T-cell (primary cell): ENCODE measurements around the gene HOXC10. TPM values are rescaled to one million over a fixed set of nuclear protein-coding genes. Genes with fewer than 3 reads are reported as not detected.

ENCODE experiments used
- ATAC-seq, 4 experiments: fragments of 200-7000 bp in 3 of 4; fragments of 150-1000 bp in 1 of 4; cut with Tn5 transposase; replicated peaks in 1 of 4; 1 replicate in 3 of 4; 2 replicates in 1 of 4; pipeline ENCODE4 v1.10.0; 2021; ENCODE audit warnings: moderate library complexity in 3 of 4, mild to moderate bottlenecking in 2 of 4, moderate number of reproducible peaks in 1 of 4
- CTCF ChIA-PET, 2 donors: fragments of 300-600 bp; sonication (Branson Sonifier 250); formaldehyde crosslinking; loops; one replicate each; lab custom pipeline; 2022; ENCODE audit warnings: antibody characterized with exemption in 2 of 2; lab: Charles Lee
- POLR2A ChIA-PET, 2 donors: fragments of 300-600 bp; sonication (Branson Sonifier 250); formaldehyde crosslinking; loops; one replicate each; lab custom pipeline; 2022; ENCODE audit warnings: antibody characterized with exemption in 2 of 2; lab: Charles Lee
- DNase-seq, 35 experiments: peaks; one replicate each; pipeline versions ENCODE4 v3.0.0 to v3.0.0-alpha.2; 2013 to 2023
- H3K27ac ChIP-seq: one replicate; pipeline ENCODE4 v1.5.1; 2013; ENCODE audit warnings: low read length
- H3K27me3 ChIP-seq, 2 experiments: replicated peaks in 1 of 2; 1 replicate in 1 of 2; 2 replicates in 1 of 2; pipeline versions ENCODE4 v1.6.1 to v1.7.0; 2013; ENCODE audit warnings: low read length in 1 of 2, mixed read lengths in 1 of 2; ENCODE audit not compliant: control insufficient read depth in 2 of 2, insufficient read depth in 2 of 2; ENCODE audit errors: extremely low read depth in 1 of 2
- H3K36me3 ChIP-seq, 2 donors: 1 replicate in 1 of 2; 2 replicates in 1 of 2; pipeline versions ENCODE4 v1.6.1 to v1.7.0; 2013; ENCODE audit warnings: low read length in 1 of 2; ENCODE audit not compliant: control insufficient read depth in 2 of 2, insufficient read depth in 1 of 2; ENCODE audit errors: extremely low read depth in 1 of 2
- H3K4me1 ChIP-seq, 2 experiments: 1 replicate in 1 of 2; 2 replicates in 1 of 2; pipeline versions ENCODE4 v1.6.1 to v1.7.0; 2013; ENCODE audit warnings: low read length in 2 of 2, mixed read lengths in 1 of 2; ENCODE audit not compliant: insufficient read depth in 2 of 2, control insufficient read depth in 1 of 2; ENCODE audit errors: extremely low read depth in 1 of 2
- H3K4me3 ChIP-seq, 2 donors: 1 replicate in 1 of 2; 2 replicates in 1 of 2; pipeline versions ENCODE4 v1.5.1 to v1.7.0; 2013; ENCODE audit warnings: mild to moderate bottlenecking in 2 of 2, low read length in 1 of 2, moderate library complexity in 1 of 2; ENCODE audit not compliant: control insufficient read depth in 1 of 2; ENCODE audit errors: extremely low read depth in 1 of 2
- H3K9me3 ChIP-seq: 2 replicates; pipeline ENCODE4 v1.7.0; 2013
- H3K27ac Mint-ChIP-seq, 2 donors: one replicate each; pipeline ENCODE4 v1.8.0; 2020 to 2021; ENCODE audit warnings: mild to moderate bottlenecking in 2 of 2, mixed read lengths in 2 of 2
- H3K27me3 Mint-ChIP-seq, 2 donors: one replicate each; pipeline ENCODE4 v1.8.0; 2021 to 2022; ENCODE audit warnings: mixed read lengths in 2 of 2
- H3K36me3 Mint-ChIP-seq: one replicate; pipeline ENCODE4 v1.8.0; 2021; ENCODE audit warnings: mixed read lengths
- H3K4me1 Mint-ChIP-seq, 3 donors: one replicate each; pipeline ENCODE4 v1.8.0; 2020 to 2022; ENCODE audit warnings: mixed read lengths in 3 of 3, mild to moderate bottlenecking in 1 of 3
- H3K4me3 Mint-ChIP-seq, 3 donors: one replicate each; pipeline ENCODE4 v1.8.0; 2020 to 2022; ENCODE audit warnings: mild to moderate bottlenecking in 3 of 3, mixed read lengths in 3 of 3, moderate library complexity in 3 of 3
- H3K9me3 Mint-ChIP-seq, 3 donors: one replicate each; pipeline ENCODE4 v1.8.0; 2020 to 2022; ENCODE audit warnings: mixed read lengths in 3 of 3
- WGBS: methylation state at CpG from one replicate; pipeline ENCODE4 v1.1.5; 2013; ENCODE audit warnings: missing lambda C conversion rate; ENCODE audit not compliant: insufficient coverage; 5-methylcytosine and 5-hydroxymethylcytosine counted together
- total RNA-seq, 35 experiments: library from RNA in 6 of 35; stranded (reverse) in 6 of 35; fragments of 120-200 nt in 1 of 35; gene quantifications; one replicate each; pipeline versions ENCODE4 v1.2.1 to v1.2.4 and lab custom pipeline; 2013 to 2026

The HOXC10 gene
- total RNA-seq, 5 donors from 2014 or later (not counting 1 experiment from before 2014, with no cell fraction given), result 0.30 TPM; not detected in 4

DNA sequence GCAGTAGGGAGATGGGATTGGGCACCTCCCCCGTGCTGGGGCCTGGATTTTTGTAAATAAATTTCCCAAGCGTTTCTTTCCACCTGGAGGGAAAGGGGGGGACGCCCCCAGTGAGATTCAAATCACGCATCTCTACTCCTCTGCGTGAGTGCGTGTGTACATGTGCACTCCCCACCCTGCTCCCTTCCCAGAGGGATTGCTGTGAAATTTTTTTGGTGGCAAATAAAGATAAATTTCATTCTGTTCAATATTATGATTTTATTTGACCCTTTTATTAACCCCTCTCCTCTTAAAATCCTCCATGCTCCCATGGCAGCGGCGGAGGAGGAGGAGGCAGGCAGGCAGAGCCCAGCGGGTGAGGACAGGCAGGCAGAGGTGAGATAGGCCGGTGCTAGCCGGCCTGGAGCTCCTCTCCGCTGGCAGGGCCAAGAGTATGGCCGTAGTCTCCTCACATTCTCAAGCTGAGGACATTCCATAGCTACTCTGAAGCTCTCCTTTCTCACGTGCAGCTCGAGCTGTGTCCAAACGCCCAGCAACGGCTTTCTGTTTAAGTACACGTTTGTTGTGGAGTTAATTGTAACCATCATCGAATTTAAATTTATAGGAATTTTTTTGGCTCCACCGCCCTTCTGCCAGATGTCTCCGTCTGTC, 8.6 kb upstream of the HOXC10 start:
- no peak overlapping the region for H3K27ac ChIP-seq
- peak overlapping the region in 1 of 3 donors; percentile 74 for H3K4me3 Mint-ChIP-seq
- no peaks in the 10 kb centered on the region for H3K9me3 Mint-ChIP-seq
- peak overlapping the region in 1 of 2 donors; percentile 40 for H3K27ac Mint-ChIP-seq
- H3K27me3 ChIP-seq, result peaks cover 29 to 97% of the 10 kb centered on the region in 2 experiments
- ChIA-PET POLR2A (no interaction called here), CTCF (interaction anchor here (0.5 to 0.7 kb wide), 3 partner anchors 9 to 496 kb away, joined by 3 to 8 read pairs (median 3); partner anchors contain the start of gene HOXC10 (in 1 of the 2))
- no peaks in the 10 kb centered on the region for H3K36me3 ChIP-seq
- no peak for ATAC-seq
- no peak overlapping the region for H3K4me3 ChIP-seq
- no peak for DNase-seq
- peaks cover 7% of the 10 kb centered on the region for H3K36me3 Mint-ChIP-seq
- H3K4me1 Mint-ChIP-seq, result peaks cover 16 to 31% (median 27%) of the 10 kb centered on the region in 3 donors
- WGBS, result 20% methylated on average over 7 of the region's 21 CpGs
- H3K27me3 Mint-ChIP-seq, result peaks cover 81 to 87% of the 10 kb centered on the region in 2 donors
- no peaks in the 10 kb centered on the region for H3K9me3 ChIP-seq
- H3K4me1 ChIP-seq, result peaks cover 5 to 46% of the 10 kb centered on the region in 2 experiments

DNA sequence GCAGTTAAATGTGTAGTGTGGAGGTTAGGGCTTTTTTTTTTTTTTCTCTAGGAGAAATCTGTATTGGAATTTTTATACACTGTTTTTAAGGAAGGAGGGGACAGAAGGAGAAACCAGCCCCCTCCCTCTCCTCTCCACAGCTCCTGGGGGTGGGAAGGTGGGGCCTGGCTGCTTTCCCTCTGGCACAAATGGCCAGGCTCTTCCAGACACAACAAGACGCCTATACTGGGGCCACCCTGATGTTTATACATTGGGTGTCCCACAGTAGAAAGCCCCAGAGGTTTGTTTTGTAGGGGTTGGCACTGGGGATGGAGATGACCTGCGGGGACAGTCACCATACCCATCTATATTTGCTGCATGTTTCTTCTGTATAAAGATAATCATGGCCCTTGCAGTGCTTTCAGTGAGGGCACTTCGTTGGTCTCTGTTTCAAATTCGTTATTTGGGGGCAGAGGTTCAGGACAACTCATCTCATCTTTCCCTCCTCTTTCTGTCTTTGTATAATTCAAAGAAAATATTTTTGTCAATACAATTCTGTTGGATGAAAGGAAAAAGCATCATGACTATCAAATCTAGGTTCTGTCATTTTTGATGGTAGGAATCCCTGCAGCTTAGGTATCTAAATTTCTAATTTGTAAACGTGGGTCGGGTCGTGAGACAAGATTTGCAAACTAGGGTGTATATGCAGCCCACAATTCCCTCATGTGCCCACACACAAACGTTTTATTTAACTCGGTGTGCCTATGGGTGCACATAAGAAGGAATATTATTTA, 7.9 kb upstream of the HOXC10 start:
- H3K4me3 Mint-ChIP-seq, result no peak overlapping the region

DNA sequence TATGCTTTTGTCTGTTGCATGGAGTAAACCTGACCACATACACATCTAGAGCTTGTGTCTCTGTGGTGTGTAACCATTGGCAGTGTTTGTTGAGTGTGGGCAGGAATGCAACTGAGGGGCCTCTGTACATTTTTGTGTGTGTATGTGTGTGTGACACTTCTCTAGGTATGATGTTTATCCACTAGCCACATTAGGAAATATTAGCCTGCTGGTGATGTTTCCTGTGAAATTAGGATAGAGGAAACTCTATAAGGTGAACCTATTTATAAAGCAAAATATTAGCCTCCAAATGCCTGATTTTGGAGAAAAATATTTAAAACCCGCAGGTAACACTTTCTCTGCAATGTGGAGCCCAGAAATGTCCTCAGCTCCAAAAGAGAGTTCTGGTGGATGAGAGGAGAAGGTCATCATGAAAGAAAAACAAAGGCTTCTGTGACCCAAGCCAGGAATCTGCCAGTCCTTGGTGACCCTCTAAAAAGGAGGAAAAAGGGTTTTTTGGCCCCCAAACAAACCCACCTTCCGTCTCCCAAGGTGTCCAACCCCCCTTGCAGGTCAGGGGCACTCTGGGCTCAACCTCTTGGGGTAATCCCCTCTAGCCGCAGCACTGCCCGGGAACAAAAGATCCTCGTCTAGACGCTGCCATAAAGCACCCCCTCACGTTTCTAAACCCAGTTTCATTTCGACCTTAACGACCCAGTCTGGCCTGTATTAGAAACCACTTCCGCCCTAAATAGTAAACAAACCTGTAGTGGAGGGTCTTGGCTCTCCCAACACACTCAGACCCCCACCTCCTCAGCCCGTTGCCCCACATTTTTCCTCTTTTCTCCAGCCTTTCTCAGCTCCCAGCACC, 7.1 kb upstream of the HOXC10 start:
- Histone ChIP-seq H3K9me3 (no peaks in the 10 kb centered on the region), H3K36me3 (no peaks in the 10 kb centered on the region), H3K4me3 (no peak overlapping the region), H3K27me3 (peaks cover 17 to 97% of the 10 kb centered on the region in 2 experiments), H3K4me1 (peaks cover 5 to 48% of the 10 kb centered on the region in 2 experiments), H3K27ac (no peak overlapping the region)
- Mint-ChIP-seq H3K27ac (no peak overlapping the region), H3K36me3 (peaks cover 6% of the 10 kb centered on the region), H3K4me3 (no peak overlapping the region), H3K9me3 (no peaks in the 10 kb centered on the region), H3K27me3 (peaks cover 78 to 86% of the 10 kb centered on the region in 2 donors), H3K4me1 (peaks cover 15 to 31% (median 26%) of the 10 kb centered on the region in 3 donors)
- ChIA-PET CTCF (no interaction called here), POLR2A (no interaction called here)
- ATAC-seq, result no peak
- 0% methylated on average over 2 of the region's 11 CpGs for WGBS
- no peak for DNase-seq

More for the DNA sequence above, 7.9 kb upstream of the HOXC10 start:
- Mint-ChIP-seq H3K9me3 (no peaks in the 10 kb centered on the region), H3K4me1 (peaks cover 16 to 31% (median 27%) of the 10 kb centered on the region in 3 donors), H3K36me3 (peaks cover 7% of the 10 kb centered on the region), H3K27me3 (peaks cover 78 to 87% of the 10 kb centered on the region in 2 donors), H3K27ac (peak overlapping the region in 1 of 2 donors; percentile 36)
- Histone ChIP-seq H3K4me3 (no peak overlapping the region), H3K36me3 (no peaks in the 10 kb centered on the region), H3K4me1 (peaks cover 5 to 47% of the 10 kb centered on the region in 2 experiments), H3K27ac (no peak overlapping the region), H3K9me3 (no peaks in the 10 kb centered on the region), H3K27me3 (peaks cover 24 to 97% of the 10 kb centered on the region in 2 experiments)
- ATAC-seq, result no peak
- ChIA-PET POLR2A (no interaction called here), CTCF (interaction anchor here (0.5 to 0.7 kb wide), 2 partner anchors 20 to 495 kb away, joined by 3 read pairs; no protein-coding TSS in a partner anchor)
- WGBS, result 20% methylated on average over 1 of the region's 9 CpGs
- DNase-seq, result no peak

DNA sequence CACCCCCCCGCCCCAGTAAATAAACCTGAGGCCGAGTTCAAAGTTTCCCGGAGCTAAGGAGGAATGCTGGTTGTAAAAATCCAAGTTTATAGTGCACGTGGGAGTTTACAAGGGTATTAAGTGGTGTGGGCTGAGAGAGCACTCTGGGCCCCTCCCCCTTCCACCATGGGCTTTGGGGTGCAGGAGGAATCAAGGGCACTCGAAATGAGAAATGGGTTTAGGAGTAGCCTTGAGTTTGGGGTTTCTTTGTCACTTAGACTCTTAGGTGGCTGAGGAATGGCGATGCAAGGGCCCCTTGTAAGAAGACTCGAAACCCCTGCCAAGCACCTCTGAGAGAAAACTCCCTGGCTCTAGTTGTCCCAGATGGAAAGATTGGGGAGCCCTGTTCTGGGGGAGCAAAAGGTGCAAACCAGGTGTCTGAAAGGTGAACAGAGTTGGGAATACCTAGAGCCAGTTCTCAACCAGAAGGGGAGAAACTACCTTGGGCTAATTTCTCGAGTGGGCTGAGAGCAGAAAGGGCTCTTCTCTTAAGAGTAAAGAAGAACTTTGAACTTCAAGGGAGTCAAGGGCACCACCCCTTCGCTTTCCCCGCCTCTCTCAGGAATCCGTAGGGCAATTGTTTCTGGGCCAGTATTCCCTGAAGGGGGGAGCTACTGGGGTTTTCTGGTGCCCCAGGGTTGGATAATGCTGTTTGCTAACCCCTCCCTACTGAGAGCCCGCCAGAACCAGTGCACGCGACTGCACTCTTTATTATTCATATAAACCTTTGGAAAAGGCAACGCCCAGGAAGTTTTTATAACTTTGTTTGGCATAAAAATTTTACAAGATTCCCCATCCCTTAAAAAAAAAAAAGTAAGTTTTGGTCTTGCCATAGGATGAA, 6.2 kb upstream of the HOXC10 start:
- Mint-ChIP-seq H3K4me1 (peaks cover 11 to 27% (median 19%) of the 10 kb centered on the region in 3 donors), H3K36me3 (no peaks in the 10 kb centered on the region), H3K27ac (no peak overlapping the region), H3K27me3 (peaks cover 79 to 88% of the 10 kb centered on the region in 2 donors), H3K4me3 (no peak overlapping the region), H3K9me3 (no peaks in the 10 kb centered on the region)
- Histone ChIP-seq H3K27me3 (peaks cover 19 to 97% of the 10 kb centered on the region in 2 experiments), H3K4me1 (peaks cover 5 to 43% of the 10 kb centered on the region in 2 experiments), H3K9me3 (no peaks in the 10 kb centered on the region), H3K27ac (no peak overlapping the region), H3K36me3 (no peaks in the 10 kb centered on the region), H3K4me3 (no peak overlapping the region)
- POLR2A ChIA-PET, result no interaction called here
- ATAC-seq, result no peak
- WGBS, result no CpG with 5 or more reads among the region's 15 CpGs
- CTCF ChIA-PET, result no interaction called here
- DNase-seq, result no peak

DNA sequence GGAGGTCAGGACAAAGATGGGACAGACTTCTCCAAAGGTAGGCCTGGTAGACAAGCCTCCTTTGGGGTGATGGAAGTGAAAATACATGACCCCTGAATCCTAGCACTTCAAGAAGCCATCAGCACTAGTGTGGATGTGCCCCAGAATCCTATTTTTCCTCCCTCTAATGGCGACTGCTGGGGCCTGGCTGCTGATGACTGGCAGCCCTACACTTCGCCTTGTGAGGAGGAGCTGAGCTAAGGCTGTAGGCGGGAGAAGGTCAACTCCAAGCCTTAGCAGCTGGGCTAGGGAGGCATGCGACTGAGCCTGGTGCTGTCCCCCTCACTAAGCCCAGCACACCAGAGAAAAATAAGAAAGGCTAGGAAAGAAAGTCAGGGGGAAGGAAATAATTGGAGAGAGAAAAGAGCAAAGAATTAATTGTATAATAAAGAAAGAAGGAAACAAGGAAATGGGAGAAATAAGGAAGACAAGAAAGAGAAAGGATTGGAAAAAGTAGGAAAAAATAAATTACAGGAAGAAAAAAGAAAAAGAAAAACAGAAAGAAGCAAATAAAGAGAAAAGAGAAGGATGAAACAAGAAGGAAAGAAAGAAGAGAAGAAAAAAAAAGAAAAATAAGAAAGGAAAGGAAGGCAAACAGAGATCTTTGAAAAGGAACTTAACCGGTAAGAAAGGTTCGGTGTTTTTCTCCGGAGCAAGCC, 4.7 kb upstream of the HOXC10 start:
- Mint-ChIP-seq H3K27ac (peak overlapping the region in 1 of 2 donors; percentile 69), H3K27me3 (peaks cover 87 to 93% of the 10 kb centered on the region in 2 donors), H3K4me3 (no peak overlapping the region), H3K36me3 (no peaks in the 10 kb centered on the region), H3K9me3 (no peaks in the 10 kb centered on the region), H3K4me1 (peaks cover 12 to 28% (median 19%) of the 10 kb centered on the region in 3 donors)
- WGBS, result 6% methylated on average over 3 of the region's 7 CpGs
- H3K4me3 ChIP-seq, result no peak overlapping the region
- H3K9me3 ChIP-seq, result no peaks in the 10 kb centered on the region
- peaks cover 0 to 40% of the 10 kb centered on the region in 2 experiments for H3K4me1 ChIP-seq
- H3K27ac ChIP-seq, result no peak overlapping the region
- ChIA-PET POLR2A (no interaction called here), CTCF (interaction anchor here in 1 of 2 donors (0.6 kb wide), 1 partner anchor 245 kb away, joined by 6 read pairs; no protein-coding TSS in a partner anchor)
- H3K36me3 ChIP-seq, result no peaks in the 10 kb centered on the region
- DNase-seq (no peak), ATAC-seq (no peak)
- H3K27me3 ChIP-seq, result peaks cover 19 to 97% of the 10 kb centered on the region in 2 experiments
